IPS-NIHi11 (cell line): Measurements from ENCODE around the gene SLC24A4.
A peak's percentile ranks its signal among the peaks of the same experiment; 100 is the strongest.

ENCODE experiments used
- DNase-seq: peaks from one replicate; pipeline ENCODE4 v3.0.0; 2012; ENCODE audit warnings: mixed read lengths, low spot score

Gene SLC24A4

DNA sequence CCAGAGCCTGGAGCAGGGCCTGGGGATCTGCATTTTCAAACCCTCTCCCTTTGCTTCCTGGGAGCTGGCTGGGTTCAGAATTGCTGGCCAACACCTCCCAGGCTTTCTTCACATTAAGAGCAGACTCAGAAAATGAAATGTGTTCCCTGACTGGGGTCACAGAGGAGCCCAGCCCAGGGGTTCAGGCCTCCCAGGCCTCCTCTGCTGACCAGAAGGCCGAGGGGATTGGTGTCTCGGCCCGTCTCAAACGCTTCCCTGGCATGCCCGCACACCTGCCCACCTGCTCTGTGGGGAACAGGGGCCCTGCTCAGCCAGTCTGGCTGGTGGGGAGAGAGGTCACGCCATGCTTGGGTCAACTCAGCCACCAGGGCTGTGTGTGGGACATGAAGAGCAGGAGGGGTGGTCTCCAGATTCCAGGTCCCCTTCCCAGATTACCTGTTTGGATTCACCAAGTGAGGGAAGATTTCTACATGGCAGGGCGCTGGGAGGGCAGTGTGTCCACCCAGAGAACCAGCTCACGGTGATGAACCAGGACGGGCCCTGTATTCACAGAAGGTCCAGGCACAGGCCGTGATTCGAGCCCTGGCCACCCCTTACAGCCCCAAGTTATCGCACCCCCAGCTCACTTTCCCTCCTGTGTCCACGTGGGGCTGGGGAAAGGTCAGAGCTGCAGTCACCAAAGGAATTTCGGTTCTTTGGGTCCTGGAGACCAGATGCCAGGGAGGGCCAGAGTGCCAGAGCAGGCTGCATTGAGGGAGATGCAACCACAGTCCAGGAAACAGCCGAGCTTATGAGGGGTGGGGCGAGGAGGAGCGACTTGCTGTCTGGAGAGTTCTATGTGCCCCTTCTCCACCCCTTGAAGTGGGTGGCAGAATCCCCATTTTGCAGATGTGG, 135.4 kb downstream of the SLC24A4 start:
- DNase-seq, result no peak

GRCh38 chr14:92459030-92459949, 136.3 kb downstream of the SLC24A4 start:
- DNase-seq, result no peak

DNA sequence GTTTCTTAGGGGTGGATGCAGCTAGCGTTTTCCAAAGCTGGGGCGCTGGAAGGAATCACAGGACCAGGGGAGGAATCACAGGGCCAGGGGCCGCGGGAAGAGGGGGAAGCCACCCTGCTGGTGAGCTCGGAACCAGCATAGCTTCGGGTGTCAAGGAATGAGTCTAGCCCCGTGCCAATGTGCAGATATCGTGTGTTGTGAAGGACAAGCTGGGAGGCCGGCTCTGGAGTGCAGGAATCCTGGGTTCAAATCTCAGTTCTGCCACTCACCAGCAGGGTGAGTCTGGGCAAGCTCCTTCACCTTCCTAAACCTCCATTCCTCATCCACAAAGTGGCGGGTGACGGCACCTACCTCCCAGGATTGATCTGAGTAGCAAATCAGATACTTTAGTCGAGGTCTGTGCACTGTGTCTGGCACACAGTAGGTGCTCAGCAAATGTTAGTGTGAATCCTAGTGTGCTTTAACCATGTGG, 137.0 kb downstream of the SLC24A4 start:
- no peak for DNase-seq

DNA sequence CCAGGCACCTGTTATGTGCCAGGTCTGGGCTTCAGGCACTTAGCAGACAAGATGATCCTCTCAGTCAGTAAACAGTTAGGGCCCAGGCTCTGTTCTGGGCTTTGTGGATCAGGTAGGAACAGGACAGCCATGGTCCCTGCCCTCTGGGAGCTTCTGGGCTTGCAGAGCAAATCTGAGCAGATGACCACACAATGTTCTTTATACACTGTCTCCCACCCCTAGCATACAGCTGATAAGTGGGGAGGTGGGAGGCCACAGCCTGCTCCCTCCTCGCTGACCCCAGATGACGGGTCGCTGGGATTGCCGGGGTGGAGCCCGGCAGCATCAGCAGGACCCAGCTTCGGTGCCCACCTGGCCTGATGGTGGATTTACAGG, 137.6 kb downstream of the SLC24A4 start:
- no peak for DNase-seq

- DNase-seq, result no peak
These were observed 138.1 kb downstream of the SLC24A4 start for GRCh38 chr14:92460916-92461579.

- no peak for DNase-seq
These were observed 138.9 kb downstream of the SLC24A4 start for GRCh38 chr14:92461891-92462290.

DNA sequence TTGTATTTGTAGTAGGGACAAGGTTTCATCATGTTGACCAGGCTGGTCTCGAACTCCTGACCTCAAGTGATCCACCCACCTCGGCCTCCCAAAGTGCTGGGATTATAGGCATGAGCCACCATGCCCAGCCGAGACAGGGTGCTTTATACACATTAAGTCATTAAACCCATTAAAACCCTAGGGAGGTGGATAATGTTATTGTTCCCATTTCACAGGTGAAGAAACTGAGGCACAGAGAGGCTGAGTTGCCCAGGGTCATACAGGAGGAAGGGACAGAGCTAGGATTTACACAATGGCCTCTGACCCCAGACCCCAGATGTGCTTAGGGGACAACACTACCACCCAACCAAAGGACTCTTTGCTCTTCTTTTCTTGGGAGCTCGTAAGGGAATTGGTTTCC, 139.6 kb downstream of the SLC24A4 start:
- DNase-seq, result no peak

- no peak for DNase-seq
These were observed 140.2 kb downstream of the SLC24A4 start for GRCh38 chr14:92463141-92463540.

DNA sequence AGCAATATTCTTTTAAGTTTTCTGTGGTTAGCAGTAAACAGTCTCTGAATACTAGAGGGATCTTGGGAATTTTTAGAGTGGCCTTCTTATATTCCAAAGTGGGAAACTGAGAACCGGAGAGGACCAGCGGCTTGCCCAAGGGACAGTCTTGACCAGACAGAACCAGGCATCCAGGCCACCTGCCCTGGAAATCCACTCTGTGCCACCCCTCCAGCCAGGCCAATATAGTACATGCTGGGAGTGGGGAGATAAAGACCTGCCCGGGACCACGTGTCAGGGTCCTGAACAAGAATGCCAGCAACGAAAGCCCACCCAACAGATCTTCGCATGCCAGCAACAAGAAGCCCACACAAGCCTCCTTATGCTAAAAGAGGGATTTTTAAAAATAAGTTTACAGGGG, 141.2 kb downstream of the SLC24A4 start:
- DNase-seq, result no peak

DNA sequence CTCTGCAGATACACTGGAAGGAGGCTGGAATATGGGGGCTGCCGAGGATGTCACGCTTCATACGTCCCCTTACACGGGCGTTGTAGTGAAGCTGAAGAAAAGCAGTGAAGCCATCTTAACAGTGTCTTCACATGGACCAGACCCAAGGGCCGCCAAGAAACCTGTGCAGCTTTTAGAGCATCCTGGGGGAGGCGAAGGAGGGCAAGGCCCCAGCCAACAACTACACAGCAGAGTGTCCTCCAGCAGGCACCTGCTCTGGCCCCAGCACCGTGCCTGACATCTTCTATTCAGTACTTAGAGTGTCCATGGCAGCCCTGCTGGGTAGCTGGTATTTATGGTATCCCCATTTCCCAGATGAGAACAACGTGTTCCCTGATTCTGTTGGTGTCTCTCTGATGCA, 141.8 kb downstream of the SLC24A4 start:
- no peak for DNase-seq

DNA sequence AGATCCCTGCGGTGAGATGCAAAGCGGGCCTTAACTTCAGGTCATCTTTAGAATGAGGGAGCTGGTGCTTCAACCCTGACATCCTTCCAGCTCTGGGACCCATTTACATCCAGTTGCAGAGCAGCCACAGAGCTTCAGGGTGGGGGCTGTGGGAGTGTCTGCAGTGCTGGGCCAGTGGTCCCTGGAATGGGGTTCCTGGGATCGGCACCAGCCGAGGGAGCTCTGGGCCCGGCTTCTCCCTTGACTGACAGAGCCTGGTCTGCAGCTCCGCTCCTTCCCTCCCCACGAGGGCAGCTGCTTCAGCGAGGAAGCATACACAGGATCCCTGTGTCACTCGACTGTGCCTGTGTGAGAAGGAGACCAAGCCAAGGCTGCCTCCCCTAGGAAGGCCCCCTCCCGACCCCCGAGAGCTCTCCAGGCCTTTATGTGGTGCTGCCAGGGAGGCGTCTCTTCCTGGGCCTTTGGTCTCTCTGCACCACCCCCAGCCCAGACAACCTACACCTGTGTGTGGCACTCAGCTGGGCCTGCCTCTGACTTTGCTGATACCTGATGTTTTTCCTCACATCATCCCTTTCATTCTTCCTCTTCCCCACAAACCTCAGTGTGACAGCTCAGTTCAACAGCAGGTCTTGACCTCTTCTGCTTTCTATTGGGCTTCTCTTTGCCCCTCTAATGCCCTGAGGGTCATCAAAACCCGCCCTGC, 142.5 kb downstream of the SLC24A4 start:
- no peak for DNase-seq

DNA sequence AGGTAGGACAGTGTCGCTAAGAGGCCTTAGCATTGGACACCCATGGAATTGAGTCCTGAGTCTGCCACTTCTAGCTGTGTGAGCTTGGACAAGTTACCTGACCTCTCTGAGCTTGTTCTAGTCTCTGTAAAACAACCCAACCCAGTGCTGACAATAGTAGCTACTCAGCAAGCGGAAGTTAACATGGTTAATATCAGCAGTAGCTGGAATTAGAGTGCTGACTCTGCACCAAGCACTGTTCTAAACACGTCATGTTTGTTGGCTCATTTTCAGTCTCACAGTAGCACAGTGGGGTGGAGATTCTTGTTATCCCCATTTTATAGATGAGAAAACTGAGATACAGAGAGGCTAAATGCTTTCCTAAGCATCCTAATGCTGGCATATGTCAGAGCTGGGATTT, 143.1 kb downstream of the SLC24A4 start:
- no peak for DNase-seq

DNA sequence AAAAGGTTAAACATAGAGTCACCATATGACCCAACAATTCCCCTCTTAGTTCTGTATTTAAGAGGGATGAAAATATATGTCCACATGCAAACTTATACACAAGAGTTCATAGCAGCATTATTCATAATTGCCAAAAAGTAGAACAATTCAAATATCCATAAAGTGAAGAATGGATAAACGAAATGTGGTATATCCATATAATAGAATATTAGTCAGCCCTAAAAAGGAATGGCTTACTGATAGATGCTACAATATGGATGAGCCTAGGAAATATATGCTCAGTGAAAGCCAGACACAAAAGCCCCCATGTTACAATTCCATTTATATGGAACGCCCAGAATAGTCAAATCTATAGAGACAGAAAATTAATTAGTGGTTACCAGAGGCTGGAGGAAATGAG, 146.6 kb downstream of the SLC24A4 start:
- no peak for DNase-seq

DNA sequence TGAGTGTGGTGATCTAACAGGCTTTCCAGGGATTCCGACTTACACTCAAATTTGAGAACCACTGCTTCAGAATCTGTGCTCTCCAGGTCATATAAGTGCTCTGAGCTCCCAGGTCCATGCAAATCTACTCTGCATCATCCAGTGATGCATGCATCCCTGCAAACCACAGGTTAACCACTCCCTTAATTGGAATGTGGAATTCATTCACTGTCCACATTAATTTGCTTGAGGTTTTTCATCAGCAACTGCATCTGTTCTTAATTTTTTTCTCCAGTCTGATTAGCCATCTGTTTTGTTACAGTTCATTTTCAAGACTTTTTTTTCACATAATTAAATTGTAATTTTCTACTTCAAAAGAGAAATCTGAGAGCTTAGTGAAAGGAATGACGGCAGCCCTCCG, 147.2 kb downstream of the SLC24A4 start:
- DNase-seq, result peak; percentile 6

DNA sequence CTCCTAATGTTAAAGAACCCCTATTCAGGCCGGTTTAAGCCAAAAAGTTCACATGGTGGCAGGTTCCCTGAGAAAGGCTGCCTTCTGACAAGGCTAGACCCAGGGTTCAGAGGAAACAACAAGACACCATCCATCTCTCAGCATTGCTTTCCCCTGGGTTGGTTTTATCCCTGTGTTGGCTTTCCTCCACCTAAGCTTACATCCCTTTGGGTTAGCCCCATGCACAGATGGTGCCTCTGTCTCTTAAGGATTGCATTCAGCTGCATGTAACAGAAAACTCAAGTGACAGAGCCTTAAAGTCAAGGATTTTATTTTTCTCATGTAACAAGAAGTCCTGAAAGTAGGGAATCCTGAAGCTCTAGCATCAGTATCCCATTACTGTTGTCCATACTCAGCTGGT, 147.8 kb downstream of the SLC24A4 start:
- DNase-seq, result no peak

DNA sequence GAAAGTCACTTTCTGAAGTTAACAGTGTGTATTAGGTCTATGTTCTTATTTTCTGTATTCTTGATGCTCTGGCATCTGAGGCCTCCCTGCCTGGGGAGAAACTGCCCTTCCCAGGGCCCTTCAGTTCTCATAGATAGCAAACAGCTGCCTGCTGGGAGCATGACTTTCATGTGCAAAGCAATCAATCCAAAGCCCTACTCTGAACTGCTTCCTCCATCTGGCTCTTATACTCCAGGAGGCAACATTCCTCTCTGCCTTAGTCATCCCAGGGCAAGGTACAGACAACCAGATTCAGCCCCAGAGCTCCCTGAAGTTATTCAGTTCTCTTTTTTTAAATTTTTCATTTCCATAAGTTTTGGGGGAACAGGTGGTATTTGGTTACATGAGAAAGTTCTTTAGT, 149.0 kb downstream of the SLC24A4 start:
- DNase-seq, result peak; percentile 79

DNA sequence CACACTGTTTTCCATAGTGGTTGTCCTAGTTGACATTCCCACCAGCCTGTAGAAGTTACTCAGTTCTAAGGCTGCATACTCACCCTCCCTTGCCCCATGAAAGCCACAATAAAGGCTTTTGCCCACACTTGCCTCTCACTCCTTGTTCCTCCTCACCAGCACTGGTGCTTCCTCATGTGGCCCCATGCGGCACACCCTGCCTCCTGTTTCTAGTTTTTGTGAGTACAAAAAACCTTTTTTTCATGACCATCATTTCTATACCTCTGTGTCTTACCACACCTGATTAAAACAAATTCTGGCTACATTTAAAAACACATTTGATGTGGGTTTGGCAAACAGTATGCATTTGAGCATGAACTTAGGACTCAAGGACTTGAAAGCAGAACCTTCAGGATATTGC, 149.9 kb downstream of the SLC24A4 start:
- no peak for DNase-seq

DNA sequence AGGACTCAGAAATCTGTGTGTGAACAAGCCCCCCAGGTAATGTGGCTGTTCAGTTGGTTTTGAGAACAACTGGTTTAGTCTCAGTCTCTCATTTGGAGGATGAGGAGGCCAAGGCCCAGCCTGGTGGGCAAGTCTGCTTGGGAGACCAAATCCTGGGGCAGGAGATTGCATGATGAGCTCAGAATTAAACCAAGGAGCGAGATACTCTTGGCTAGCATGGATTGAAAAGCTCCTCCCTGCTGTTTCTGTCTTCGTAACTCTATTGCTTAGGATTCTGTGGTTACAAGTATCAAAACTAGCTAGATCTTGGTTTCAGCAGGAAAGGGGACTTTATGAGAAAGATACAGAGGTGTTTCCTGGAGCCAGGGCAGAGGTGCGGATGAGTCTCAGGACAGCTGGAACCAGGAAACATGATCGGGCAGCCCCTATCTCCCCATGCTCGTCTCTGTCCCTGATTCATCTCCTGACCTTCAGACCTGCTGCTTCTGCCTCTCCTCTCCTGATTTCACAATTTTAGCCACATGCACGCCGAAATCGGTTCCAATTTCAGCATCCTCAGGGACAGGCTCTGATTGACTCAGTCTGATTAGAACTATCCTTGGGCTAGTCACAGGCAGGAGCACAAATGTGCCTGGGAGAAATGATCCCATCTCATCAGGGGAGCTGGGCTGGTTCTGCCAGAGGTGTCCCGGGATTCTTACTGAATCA, 150.4 kb downstream of the SLC24A4 start:
- peak; percentile 2 for DNase-seq

DNA sequence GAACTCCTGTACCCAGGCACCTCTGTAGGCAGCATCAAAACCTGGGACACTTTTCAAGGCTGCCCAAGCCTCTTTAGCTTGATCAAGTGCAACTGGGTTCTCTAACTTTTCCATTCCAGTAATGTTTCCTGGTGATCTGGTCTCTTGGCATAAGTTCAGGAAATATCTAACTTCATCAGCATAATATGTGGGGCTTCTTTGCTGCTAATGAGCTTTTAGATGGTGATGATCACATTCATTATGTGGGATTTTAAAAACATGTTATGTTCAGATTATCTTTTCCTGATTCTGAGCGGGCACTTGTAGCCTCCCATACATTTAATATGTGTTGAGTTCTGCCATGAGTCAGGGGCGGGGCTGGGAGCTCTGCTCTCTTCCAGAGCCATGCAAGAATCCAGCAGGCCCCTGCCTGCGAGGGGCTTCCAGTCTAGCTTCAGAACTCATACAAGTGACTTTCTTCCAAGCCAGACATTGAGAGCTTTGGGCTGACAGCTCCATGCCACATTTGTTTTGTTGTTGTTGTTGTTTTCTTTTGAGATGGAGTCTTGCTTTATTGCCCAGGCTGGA, 151.1 kb downstream of the SLC24A4 start:
- DNase-seq, result no peak

DNA sequence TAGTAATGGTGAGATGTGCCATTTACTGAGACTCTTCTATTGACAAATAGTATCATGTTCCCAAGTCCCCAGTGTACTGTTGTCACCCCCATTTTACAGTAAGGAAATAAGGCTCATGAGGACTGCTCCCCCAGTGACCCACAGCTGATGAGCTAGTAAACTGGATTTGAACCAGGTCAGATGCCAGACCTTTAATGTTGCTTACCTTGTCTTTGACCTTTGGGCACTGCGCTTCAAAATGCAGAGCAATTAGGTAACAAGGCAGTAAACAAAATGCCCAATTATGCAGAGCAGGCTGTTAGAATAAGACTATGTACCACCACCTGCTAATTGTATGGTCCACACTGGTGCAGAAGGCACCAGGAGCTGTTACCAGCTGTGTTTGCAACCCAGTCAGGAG, 152.1 kb downstream of the SLC24A4 start:
- DNase-seq, result no peak
